Renal cortical epithelial cell (primary cell): Measurements from ENCODE around the gene FAM114A2. TPM values are rescaled to one million over a fixed set of nuclear protein-coding genes. Genes with fewer than 3 reads are reported as not detected.

Experiments used
- DNase-seq: peaks from one replicate; pipeline ENCODE4 v3.0.0-alpha.2; 2011; ENCODE audit warnings: low read depth
- total RNA-seq: library from RNA; depleted of rRNA; stranded (reverse); fragments of >200 nt; gene quantifications from 2 replicates; pipeline ENCODE4 v1.2.3, GENCODE V29; 2014

The FAM114A2 gene
- total RNA-seq, 1 donor from 2014 or later: 38.4 TPM

DNA sequence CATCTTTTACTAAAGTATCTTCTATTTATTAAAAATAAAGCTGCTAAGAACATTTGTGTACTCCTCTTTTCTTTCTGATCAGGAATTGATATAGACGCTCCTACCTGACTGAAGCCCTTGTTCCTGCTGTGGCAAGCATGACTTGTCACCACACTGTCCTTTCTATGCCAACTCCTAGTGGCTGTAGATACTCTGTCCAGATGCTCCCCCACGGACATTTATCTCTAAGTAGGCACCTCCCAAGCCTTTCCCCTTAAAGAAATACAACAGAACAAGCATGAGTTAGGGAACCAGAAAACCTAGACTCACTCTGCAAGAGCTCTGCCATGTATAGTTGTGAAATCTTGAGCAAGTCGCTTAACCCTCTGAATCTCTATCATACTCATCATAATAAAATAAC lies 53.2 kb downstream of the FAM114A2 start:
- no peak for DNase-seq

DNA sequence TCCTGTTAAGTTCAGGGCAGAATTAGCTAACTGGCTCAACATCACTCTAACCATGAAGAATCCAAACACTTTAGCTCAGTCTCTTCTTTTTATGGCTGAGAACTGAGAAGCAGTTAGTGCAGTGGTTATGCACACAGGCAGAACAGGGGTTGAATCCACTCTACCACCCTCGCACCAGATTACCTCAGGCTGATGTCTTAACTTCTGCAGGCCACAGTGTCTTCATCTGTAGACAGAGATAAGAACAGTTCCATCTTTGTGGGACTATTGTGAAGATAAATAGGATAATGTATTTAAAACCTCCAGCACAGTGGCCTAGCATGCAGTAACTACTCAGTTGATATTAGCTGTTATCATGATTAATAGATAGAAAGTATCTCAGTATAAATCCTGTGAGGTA lies 54.8 kb downstream of the FAM114A2 start:
- DNase-seq: no peak

GRCh38 chr5:153981905-153982605 lies 56.7 kb downstream of the FAM114A2 start:
- no peak for DNase-seq

- no peak for DNase-seq
These were observed 59.5 kb downstream of the FAM114A2 start for GRCh38 chr5:153979028-153979783.

GRCh38 chr5:153974813-153975163 lies 63.9 kb downstream of the FAM114A2 start:
- no peak for DNase-seq

- DNase-seq: peak; percentile 34
These were observed 64.4 kb downstream of the FAM114A2 start for GRCh38 chr5:153974131-153974812.

DNA sequence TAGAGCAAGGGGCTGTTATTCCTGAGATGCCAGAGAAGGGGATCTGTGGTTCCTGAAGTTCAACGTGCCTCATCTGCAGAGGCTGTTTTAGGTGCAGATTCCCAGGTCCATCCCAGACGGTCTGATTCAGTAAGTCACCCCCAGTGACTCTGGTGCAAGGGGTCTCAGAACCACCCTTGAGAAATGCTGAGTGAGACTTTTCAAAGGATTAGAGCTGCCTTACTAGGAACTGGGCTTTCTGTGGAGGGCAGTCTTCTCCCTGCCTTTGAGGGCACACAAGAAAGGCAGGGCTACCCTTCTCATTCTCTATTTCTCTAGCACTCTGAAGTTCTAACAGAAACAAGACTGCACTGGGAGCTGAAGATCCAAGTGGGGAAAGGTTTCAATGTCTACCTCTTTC lies 66.5 kb downstream of the FAM114A2 start:
- no peak for DNase-seq

DNA sequence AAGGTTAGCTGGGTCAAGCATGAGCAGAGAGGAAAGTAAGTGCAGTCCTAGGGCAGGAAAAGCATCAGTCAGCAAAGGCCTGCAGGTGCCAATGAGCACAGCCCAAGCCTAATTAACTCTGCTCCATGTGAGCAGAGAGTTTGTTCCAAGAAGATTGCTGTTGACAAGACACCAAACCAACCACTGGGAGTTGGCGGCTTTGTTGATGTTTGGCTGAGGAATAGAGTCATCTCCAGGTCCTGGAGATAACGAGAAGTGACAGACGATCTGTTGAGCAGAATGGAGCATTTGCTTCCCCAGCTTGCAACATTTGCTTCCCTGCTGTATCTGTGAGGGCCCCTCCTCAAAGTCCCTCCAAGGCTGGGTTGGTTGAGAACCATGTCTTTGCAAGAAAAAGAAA lies 68.2 kb downstream of the FAM114A2 start:
- no peak for DNase-seq

GRCh38 chr5:153969563-153969895 lies 69.2 kb downstream of the FAM114A2 start:
- DNase-seq: no peak

DNA sequence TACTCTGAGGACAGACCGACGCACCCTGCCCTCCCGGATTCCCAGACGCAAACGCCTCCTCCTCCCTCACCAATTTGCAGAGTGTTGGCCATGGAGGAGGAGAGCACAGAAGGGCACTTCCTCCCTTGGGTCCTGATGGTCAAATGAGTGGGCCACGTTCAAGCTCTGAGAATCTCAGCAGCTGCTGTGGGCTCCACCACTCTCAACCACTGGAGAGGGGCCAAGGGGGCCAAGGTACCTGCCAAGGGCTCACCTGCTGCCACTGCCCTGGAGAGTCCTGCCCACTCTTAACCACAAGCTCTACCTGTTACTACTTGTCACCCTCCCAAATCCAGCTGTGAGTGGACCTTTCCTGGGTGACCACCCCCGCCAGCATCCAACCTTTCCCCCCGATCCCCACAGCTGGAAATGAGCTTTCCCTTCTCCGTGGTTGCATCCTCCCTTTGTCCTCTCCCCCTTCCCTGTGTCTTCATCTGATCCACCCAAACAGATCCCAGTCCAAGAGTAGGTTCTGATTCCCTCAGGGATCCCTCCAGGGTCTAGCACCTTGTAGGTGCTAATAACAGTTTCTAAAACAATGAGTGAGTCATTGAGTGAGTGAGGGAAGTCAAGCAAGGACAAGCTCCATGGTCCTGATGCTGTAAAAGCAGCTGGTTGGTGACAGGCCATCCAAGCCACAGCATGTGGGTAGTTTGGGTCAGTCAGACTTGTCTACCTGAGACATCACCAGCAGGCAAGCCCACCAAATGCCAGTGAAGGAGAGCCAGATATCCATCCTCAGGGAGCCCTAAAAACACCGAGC lies 69.7 kb downstream of the FAM114A2 start:
- DNase-seq: no peak

DNA sequence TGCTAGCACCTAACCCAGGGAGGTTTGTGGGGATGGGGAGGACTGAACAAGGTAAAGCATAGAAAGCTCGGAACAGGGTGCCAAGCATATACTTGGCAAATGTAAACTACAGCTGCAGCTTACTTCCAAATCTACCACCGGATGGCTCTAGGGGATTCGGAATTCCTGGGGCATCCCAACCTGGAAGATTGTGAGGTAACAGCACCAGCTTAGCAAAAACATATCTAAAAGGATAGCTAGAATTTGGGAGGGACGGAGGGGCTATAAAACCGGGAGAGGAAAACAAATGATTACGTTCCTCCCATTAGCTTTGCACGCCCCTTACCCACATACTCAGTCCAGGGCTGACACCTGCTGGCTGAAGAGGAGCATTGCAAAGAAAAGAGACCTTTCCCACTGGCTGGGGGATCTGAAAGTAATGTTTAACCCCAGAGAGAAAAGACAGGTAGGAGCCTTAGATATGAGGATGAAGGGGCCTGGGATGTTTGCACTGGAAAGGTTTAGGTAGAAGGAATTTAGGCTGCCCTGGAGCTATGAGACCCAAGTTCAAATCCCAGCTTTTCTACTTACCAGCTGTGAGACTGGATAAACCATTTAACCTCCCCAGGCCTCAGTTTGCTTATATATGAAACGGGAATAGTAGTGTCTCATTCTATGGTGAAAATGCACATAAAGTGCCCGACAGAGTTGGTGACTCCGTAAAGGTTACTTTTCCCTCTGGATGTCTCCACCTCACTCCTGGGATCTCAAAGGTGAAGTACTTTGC lies 73.6 kb downstream of the FAM114A2 start:
- peak; percentile 17 for DNase-seq

- no peak for DNase-seq
These were observed 74.4 kb downstream of the FAM114A2 start for GRCh38 chr5:153964191-153964879.

GRCh38 chr5:153960269-153961215 lies 78.2 kb downstream of the FAM114A2 start:
- no peak for DNase-seq

GRCh38 chr5:153959134-153959957 lies 79.4 kb downstream of the FAM114A2 start:
- peak; percentile 45 for DNase-seq

DNA sequence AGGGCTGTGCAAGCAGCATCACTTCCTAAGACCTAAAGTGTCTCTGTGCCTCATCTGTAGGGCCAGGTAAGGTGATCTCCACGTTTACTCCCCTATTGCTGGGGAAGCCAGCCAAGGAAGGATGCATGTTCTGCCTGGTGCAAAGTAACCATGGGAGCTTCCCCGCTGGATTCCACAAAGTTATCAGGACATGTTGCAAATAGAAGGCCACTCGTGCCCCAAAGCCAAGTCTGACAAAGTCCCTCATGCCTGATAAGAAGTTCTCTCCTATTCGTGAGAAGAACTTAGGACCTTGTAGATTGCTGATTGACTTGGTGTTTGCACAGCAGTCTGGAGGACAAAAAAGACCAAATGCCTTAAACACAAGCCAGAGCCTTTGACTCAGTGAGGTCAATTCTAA lies 81.5 kb downstream of the FAM114A2 start:
- no peak for DNase-seq

- DNase-seq: no peak
These were observed 85.3 kb downstream of the FAM114A2 start for GRCh38 chr5:153953411-153953810.

GRCh38 chr5:153952893-153953292 lies 85.8 kb downstream of the FAM114A2 start:
- DNase-seq: no peak

GRCh38 chr5:153952057-153952456 lies 86.7 kb downstream of the FAM114A2 start:
- no peak for DNase-seq

DNA sequence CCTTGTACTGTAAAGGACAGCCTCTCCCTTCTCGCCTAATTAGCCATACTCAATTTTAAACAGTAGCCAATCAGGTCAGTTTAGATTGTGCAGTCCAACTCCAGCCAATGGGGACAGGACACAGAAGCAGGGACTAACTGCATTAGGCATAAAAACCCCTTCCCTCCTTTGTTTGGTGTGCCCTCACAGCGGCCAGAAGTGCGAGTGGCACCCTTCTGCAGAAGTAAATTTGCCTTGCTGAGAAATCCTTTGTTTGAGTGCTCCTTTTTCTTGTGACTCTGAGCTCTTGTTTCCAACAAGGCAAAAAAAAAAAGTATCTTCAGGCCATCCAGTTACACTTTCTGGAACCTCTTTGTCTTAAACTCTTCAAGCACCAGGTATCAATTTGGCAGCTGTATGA lies 97.4 kb downstream of the FAM114A2 start:
- no peak for DNase-seq
